Adipose tissue (tissue), 3 donors: ENCODE data around the gene CDK4. TPM values are rescaled to one million over a fixed set of nuclear protein-coding genes. Genes with fewer than 3 reads are reported as not detected.
"Not testable (repeated sequence)": the region's sequence is repeated elsewhere in the genome, so short reads cannot be mapped to it uniquely, and the experiment has no call there.

Experiments used
- H3K27ac ChIP-seq: one replicate; pipeline ENCODE4 v1.5.1; 2013; ENCODE audit warnings: low read depth, low read length
- WGBS, 3 donors: extraction: QIAGEN DNeasy Blood & Tissue Kit; methylation state at CpG; one replicate each; pipeline ENCODE4 v1.1.7; 2013; 5-methylcytosine and 5-hydroxymethylcytosine counted together
- polyA plus RNA-seq, 3 donors: library from polyadenylated mRNA; stranded (reverse); fragments of 200-250 nt; gene quantifications; one replicate each; pipeline ENCODE4 v1.2.3, GENCODE V29; 2013
- donor health status: healthy with polysubstance abuse.
- donor health status: Bipolar disorder and iron deficiency.
- donor health status: healthy.

The CDK4 gene
- polyA plus RNA-seq, 3 donors = 50.9 to 96.4 (median 73.9) TPM

DNA sequence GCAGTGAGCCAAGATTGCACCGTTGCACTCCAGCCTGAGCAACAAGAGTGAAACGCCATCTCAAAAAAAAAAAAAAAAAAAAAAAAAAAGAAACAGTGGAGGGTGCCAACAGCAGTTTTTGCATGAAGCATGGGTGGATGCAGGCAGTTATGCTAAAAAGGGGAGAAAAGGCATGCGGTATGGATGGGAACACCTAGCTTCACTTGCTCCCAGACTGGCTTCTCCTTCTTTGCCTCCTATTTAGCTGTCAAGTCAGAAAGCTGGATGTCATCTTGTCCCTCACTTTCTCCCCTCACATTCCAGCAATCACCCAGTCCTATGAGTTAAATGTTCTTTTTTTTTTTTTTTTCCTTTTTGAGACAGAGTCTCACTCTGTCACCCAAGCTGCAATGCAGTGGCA lies 22.9 kb upstream of the CDK4 start:
- H3K27ac ChIP-seq = no peak overlapping the region
- 81 to 85% (median 81%) methylated on average over 3 of the region's 3 CpGs for WGBS, 3 donors

DNA sequence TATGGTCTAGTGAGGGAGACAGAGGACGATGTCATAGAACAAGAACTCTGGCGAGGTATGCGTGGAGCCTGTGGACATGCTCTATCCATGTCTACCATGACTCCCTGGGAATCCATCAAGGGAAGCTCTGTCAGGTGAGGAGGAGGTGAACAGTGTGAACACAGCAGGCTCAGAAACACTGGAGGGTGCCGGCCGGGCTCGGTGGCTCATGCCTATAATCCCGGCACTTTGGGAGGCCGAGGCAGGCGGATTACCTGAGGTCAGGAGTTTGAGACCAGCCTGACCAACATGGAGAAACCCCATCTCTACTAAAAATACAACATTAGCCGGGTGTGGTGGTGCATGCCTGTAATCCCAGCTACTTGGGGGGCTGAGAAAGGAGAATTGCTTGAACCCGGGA lies 22.5 kb upstream of the CDK4 start:
- 91 to 95% (median 92%) methylated on average over 11 of the region's 11 CpGs for WGBS, 3 donors
- not testable (repeated sequence) for H3K27ac ChIP-seq

DNA sequence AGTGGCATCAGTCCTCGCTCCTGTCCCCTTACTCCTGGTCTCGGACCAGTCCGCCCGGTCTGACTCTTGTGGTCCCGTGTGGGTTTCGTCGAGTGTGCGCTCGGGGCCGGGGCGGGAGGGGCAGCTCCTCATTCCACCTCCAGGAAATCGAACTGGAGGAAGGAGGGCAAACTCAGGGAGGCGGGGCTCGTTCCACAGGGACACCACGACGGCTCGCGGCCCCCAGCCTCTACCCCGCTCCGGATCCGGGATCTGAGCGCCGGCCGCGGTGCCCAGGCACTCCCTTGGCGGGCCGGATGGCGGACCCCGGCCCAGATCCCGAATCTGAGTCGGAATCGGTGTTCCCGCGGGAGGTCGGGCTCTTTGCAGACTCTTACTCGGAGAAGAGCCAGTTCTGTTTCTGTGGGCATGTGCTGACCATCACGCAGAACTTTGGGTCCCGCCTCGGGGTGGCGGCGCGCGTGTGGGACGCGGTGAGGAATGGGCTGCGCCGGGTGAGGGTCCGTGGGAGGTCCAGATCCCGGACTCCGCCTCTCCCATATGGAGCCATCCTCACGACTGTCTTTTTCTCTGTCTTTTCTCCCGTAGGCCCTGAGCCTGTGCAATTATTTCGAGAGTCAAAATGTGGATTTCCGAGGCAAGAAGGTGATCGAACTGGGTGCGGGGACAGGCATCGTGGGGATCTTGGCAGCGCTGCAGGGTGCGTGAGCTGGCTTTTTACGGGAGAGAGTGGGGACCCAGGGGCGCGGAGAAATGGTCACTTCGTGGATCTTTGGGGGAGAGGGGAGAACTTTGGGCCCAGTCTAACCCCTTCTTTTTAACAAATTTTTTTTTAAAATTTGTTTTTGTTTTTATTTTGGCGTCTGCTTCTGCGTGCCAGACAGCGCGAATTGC lies 20.6 kb upstream of the CDK4 start, which contains the start of gene EEF1AKMT3:
EEF1AKMT3 (plus strand) TSS at position 186 of the 894 bp plus-strand sequence; CDS start at position 297, 111 bp downstream.
- WGBS, 3 donors = 2 to 3% (median 2%) methylated on average over 67 of the region's 67 CpGs
- H3K27ac ChIP-seq = peak within 1 kb of the TSS; percentile 59

DNA sequence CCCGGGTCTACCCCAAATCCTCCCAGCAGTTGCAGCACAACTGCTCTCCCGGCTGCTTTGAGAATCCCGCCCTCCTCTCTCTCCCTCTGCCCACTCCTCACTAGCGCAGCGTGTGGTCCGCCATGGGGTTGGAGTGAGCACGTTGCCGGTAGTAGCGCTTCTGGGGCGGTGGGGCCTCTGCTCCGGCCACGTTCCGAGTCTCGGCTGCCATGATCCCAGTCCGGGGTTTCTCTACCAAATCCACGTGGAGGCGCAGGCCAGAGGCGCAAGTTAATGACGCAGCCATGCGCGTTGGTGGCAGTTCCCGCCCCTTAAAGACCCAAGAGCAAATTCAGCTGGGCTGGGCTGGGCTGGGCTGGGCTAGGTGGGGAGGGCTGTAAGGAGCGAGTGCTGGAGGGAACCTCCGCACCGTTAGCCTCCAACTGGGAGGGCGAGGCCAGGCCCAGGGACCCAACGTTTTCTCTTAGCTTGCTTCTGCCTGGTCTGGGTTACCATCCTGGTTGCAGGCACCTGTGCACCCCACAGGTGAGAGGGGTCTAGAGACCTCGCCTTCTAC lies 19.8 kb upstream of the CDK4 start, which contains the start of gene METTL1:
METTL1 (minus strand) TSS at position 233 of the 556 bp plus-strand sequence; CDS start at position 211, 22 bp downstream.
- peak within 1 kb of the TSS; percentile 59 for H3K27ac ChIP-seq
- 0 to 1% (median 1%) methylated on average over 28 of the region's 28 CpGs for WGBS, 3 donors

DNA sequence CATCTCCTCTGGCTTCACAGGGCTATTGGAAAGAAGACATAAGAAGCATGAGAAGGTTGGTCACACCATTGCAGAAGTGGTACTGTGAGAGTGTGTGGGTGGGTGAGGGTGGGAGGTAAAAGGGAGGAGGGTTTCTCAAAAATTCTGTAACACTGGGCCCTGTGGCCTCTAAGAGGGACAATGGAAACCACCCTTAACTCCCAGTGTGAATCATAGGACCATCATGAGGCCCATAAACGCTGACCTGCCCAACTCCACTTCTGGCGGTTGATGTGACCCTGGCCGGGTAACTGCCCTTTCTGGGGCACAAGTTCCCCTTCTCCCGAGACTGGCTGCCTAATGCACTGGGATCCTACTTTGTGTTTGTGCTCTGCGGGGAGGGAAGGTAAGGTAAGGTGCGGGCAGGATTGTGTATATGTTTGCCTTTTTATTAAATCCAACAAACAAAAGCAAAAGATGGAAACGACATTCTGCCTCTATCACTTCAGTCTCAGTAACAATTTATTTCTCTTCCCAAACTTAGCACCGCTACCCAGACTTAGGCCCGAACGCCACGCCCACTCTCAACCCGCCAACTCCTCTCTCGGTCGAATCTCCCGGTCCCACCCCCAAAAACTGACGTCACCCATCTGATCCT lies 19.2 kb upstream of the CDK4 start:
- 3% methylated on average over 16 of the region's 16 CpGs for WGBS, 3 donors

DNA sequence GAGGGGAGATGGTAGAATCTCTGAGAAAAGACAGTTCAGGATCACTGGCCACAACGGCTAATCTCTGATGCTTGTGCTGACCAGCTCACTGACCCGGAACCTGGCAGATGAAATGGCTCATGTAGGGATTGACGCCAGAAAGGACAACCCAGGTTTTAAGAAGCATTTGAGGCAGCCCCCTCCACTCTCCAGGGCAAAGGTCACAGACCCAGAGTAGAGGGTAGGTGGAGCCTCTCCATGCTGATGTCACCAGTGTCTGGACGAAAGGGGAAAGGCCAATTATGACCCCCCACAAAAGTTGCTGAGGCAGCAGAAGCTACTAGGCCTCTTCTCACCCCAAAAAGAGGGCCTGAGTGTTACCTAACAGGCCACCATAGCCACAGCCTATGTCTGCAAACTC lies 18.6 kb upstream of the CDK4 start:
- WGBS, 3 donors = 85 to 92% (median 87%) methylated on average over 4 of the region's 4 CpGs
- no peak overlapping the region for H3K27ac ChIP-seq

More for the DNA sequence above, 19.2 kb upstream of the CDK4 start:
- peak overlapping the region; percentile 59 for H3K27ac ChIP-seq

DNA sequence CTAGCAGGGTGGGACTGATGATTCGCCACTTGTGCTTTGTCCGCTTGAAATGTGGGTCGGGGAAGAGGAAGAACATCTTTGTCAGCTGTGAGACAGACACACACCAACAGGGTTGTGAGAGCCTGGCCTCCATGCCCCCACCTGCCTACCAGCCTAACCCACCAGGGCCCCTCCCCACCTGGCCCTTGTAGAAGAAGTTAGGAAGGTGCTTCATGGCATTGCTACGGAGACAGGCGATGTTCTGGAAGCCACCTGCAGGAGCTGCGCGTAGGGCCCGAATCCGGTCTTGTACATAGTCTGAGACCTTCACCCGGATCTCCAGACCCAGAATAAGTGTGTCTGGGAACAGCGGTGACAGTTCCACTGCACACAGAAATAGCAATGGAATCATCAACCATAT lies 17.5 kb upstream of the CDK4 start:
- no peak overlapping the region for H3K27ac ChIP-seq
- 95 to 98% (median 96%) methylated on average over 11 of the region's 11 CpGs for WGBS, 3 donors

DNA sequence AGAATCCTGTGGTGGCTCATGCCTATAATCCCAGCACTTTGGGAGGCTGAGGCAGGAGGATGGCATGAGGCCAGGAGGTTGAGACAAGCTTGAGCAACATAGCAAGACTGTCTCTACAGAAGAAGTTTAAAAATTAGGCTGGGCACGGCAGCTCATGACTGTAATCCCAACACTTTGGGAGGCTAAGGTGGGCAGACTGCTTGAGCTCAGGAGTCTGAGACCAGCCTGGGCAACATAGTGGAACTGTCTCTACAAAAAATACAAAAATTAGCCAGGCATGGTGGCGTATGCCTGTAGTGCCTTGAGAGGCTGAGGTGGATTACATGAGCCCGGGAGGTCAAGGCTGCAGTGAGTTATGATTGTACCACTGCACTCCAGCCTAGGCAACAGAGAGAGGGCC lies 15.8 kb upstream of the CDK4 start:
- 88 to 94% (median 93%) methylated on average over 3 of the region's 3 CpGs for WGBS, 3 donors

DNA sequence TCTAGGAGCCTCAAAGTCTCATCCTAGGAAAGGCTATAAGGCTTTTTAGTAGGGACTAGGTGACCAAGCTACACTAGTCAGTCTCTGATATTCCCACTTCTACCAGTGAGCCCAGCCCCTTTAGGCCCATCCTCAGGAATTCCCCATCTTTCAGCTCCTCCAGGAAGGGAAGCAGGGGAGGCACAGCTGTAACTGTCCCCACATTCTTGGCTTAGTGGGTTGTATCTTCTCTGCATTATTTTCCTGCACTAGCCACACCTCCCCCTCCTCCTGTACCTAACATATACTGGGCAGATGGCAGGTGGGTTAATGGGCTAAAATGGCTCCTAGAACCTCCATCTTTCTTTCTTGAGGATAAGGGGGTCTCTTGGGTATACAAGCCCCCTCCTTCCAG lies 15.2 kb upstream of the CDK4 start:
- no peak overlapping the region for H3K27ac ChIP-seq

More for the DNA sequence above, 15.8 kb upstream of the CDK4 start:
- H3K27ac ChIP-seq = no peak overlapping the region

DNA sequence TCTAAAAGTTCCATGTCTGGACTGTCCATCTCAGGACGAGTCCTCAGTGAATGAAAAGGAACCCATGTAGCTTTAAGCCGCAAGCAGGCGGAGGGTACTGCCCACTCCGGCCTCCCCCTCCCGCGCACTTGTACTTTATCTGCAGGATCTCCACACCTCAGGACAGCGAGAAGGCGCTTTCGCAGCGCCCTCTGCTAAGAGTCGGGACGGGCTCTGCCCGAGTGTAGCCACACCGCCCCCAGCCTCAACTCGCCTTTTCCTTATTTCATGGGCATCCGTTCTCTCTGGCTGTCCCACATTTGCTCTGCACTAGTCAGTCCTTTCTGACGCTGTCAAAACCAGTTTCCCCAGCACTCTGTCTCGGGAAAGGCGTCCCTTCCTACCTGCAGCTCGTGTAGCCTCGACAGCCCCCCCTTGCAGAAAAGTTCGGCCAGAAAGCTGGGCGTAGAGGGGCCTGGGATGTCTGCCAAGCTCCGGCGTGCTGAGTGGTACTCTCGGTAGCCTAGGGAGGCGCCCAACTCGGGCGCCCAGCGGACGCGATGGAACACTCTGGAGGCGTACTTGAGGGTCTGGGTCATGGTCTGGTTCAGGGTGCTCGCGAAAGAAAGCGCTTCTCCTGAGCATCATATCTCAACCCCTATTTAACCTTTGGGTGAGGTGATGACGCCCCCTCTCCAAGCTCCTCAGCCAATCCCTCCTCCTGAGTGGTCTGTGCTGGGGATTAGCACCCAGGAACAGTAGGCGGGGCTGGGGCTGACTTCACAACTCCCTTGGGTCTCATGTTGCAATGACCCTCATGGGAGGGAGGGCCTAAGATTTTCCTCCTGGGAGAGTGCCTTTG lies 14.6 kb upstream of the CDK4 start, which contains the start of gene CYP27B1:
CYP27B1 (minus strand) TSS at position 615 of the 841 bp plus-strand sequence; CDS start at position 578, 37 bp downstream.
- WGBS, 3 donors = 5 to 8% (median 8%) methylated on average over 38 of the region's 38 CpGs

DNA sequence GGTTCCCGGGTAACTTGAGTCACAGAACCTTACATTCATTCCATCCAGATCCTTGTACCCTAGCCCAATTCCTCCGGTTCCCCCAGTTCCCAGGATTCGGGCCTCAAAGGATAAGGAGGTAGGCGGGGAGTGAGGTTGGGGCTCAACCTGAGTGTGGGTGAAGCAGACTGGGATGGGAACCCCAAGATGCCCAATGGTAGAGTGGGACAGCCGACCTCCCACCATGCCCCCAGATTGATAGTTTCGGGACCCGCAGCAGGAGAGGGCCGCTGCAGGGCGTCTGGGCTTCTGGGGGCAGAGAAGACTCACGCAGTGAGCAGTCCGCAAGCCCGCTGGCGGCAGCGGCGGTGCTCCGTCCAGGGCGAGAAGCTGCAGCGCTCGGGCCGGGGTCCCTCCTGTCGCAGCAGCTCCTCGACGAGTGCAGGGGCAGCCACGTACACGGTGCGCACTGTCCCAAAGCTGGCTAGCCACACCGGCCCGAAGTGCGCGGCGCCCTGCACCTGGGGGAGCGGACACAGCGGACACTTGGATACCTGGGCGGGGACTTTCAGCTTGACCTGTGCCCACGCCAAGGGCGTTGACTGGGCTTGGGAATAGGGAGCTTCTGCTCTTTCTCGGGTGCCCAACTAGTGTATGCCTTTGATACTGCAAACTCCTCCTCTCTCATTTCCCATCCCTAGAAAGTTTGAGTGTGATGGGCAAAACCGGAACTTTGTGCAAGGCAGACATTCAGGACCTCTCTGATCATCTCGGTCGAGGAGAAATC lies 13.8 kb upstream of the CDK4 start:
- H3K27ac ChIP-seq = no peak overlapping the region
- 1 to 4% (median 2%) methylated on average over 40 of the region's 40 CpGs for WGBS, 3 donors

More for the DNA sequence above, 14.6 kb upstream of the CDK4 start, which contains the start of gene CYP27B1:
- H3K27ac ChIP-seq = no peak within 1 kb of the TSS

DNA sequence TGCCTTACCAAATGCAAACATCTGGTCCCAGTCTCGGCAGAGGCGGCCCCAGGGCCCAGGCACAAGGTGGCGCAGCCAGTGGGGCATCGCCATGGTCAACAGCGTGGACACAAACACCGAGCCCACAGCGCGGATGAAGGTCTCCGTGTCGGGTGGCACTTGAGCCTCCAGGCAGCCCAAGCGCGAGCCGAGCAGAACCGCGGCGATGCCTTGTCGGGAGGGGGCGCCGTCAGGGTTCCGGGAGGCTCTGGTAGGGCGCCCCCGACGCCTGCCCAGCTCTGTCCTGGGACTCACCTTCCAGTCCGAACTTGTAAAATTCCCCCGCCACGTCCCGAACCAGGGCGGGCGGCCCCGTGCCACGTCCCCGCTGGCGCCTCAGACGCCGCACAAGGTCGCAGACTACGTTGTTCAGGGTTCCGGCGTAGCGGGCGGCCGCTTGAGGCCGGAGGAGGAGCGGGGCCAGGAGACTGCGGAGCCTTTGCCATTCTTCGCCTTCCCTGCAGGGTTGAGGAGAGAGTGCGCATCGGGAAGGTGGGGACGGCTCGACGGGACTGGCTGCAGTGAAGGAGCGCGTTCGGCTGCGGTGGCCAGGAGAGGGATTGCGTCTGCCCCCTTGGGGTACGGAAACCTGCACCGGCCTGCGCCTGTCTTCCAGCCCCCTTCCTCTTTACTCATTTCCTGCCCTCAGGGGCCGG lies 13.0 kb upstream of the CDK4 start:
- 0 to 2% (median 1%) methylated on average over 57 to 60 of the region's 60 CpGs for WGBS, 3 donors
- no peak overlapping the region for H3K27ac ChIP-seq

DNA sequence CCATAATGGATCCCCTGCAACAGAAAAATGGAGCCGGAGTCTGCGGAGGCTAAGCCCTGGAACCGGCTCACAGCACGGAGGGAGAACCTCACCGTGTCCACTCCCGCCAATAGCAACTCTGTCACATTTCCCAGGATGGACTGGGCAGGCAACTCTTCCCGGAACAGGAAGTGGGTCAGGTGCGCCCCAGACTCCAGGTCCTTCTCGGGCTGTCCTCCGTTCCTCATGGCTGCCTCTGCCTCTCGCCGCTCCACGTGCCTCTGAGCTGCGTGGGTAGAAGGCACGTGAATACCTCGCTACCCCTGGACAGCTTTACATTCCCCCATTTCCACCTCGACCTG lies 12.5 kb upstream of the CDK4 start:
- no peak overlapping the region for H3K27ac ChIP-seq
- WGBS, 3 donors = 7 to 18% (median 17%) methylated on average over 17 of the region's 17 CpGs

DNA sequence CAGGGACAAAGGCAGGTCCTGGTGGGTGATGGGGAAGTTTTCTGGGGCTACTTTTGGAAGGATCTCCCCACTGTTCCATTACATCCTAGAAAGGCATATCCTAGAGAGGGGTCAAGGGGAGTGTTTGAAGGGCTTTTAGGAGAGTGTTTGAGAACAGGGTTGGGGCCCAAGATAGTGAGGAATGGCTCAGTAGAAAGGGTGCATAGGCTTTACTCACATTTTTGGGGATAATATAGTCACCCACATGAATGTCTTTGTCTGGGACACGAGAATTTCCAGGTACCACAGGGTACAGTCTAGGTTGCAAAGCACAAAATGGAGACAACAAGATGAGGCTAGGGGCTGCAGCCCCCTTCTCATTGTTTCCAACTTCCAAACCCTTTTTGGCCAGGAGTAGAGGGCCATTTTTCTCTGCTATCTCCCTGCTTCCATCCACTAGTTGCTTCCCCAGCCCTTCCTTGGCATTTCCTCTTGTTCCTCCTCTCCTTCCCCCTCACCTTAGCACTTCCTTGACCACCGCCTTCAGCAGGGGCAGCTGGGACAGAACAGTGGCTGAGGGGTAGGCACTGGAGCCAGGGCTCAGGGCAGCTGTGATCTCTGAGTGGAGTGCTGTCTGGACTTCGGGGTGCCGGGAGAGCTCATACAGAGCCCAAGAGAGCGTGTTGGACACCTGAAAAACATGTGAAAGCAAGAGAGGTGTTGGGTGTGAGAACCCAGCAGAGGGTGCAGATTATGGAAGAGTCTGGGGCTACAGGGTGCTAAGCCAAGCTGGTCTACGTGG lies 12.0 kb upstream of the CDK4 start:
- WGBS, 3 donors = 70 to 81% (median 76%) methylated on average over 6 of the region's 6 CpGs
- no peak overlapping the region for H3K27ac ChIP-seq

DNA sequence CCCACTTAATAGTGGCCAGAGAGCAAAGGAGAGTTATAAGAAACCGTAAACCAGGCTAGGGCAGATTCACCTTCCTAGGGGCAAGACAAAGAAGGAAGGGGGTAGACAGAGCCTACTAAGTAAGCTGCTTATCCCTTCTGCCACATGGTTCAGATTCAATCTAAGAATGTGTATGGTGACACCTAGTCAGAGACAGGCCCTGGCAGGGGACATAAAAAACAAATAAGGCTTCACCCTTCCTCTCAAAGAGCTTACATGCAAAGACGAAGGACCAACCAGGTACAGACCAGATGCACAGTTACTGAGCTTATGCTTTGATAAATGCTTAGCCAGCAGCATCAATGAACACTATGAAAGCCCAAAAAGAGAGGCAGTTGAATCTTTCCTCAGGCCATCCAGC lies 10.4 kb upstream of the CDK4 start:
- WGBS, 3 donors = 93 to 96% (median 94%) methylated on average over 2 of the region's 2 CpGs
- no peak overlapping the region for H3K27ac ChIP-seq

DNA sequence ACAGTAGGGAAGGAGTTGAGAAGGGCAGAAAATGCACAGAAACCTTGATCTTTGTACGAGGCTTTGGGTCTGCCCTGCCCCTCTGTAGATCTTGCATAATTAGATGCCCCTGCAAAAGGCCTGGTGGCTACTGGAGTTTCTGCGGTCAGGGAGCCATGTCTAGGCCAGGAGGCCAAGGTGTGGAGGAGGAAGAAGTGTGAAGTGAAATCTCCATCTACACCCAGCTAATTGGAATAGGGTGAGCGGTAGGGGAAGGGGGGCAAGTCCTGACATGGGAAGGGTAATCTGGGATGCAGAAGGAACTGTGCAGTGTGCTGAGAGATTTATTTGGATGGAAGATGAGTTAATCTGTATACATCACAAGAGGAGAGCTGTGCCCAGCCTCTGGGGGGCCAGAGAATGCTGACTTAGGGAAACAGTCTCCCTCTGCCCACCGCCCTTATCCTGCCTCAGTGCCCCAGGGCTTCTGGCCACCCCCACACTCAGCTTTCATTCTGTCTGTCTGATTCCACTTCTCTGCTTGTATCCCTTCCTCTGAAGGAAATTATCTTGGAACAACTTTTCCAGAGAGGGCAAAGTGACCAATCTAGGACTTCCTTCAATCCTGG lies 9.4 kb upstream of the CDK4 start:
- WGBS, 3 donors = 92 to 96% (median 94%) methylated on average over 4 of the region's 4 CpGs
- H3K27ac ChIP-seq = no peak overlapping the region
